ENCODE results near the gene C1S.

DNA sequence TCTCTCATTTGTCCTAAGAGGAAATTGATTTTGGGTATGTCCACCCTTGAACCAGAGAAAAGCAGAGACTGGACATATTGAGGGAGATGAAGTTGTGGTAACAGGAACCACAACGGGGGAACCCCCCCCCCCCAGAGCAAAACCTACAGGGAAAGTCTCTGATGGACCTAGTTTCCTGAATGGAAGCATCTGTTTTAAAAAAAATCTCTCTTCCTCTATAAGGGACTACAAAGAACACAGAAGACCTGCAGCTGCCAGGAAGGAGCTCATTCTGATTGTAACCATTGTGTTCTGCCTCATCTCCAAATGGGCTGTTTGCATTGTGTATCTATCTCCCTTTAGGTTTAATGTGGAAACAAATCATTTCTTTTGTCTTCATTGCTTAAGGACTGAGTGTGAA lies 13.4 kb downstream of the C1S start:
- no peak for TF ChIP-seq POLR2A (IDR thresholded peaks at IDR 0.05; ENCODE audit: low read depth, low read length)
- TF ChIP-seq, protein P1, sequence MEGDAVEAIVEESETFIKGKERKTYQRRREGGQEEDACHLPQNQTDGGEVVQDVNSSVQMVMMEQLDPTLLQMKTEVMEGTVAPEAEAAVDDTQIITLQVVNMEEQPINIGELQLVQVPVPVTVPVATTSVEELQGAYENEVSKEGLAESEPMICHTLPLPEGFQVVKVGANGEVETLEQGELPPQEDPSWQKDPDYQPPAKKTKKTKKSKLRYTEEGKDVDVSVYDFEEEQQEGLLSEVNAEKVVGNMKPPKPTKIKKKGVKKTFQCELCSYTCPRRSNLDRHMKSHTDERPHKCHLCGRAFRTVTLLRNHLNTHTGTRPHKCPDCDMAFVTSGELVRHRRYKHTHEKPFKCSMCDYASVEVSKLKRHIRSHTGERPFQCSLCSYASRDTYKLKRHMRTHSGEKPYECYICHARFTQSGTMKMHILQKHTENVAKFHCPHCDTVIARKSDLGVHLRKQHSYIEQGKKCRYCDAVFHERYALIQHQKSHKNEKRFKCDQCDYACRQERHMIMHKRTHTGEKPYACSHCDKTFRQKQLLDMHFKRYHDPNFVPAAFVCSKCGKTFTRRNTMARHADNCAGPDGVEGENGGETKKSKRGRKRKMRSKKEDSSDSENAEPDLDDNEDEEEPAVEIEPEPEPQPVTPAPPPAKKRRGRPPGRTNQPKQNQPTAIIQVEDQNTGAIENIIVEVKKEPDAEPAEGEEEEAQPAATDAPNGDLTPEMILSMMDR (conservative IDR thresholded peaks at IDR 0.05; ENCODE audit: low read depth, low read length), result no peak
- no peak for TF ChIP-seq RCOR1 (IDR thresholded peaks at IDR 0.05; ENCODE audit: insufficient replicate concordance, low read length)
- no peak for TF ChIP-seq MAZ (IDR thresholded peaks at IDR 0.05; ENCODE audit: borderline replicate concordance, low read depth, low read length)
- TF ChIP-seq, protein P2, sequence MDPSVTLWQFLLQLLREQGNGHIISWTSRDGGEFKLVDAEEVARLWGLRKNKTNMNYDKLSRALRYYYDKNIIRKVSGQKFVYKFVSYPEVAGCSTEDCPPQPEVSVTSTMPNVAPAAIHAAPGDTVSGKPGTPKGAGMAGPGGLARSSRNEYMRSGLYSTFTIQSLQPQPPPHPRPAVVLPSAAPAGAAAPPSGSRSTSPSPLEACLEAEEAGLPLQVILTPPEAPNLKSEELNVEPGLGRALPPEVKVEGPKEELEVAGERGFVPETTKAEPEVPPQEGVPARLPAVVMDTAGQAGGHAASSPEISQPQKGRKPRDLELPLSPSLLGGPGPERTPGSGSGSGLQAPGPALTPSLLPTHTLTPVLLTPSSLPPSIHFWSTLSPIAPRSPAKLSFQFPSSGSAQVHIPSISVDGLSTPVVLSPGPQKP (IDR thresholded peaks at IDR 0.05; ENCODE audit: borderline replicate concordance, low read depth, low read length), result no peak
- TF ChIP-seq RAD21 (IDR thresholded peaks at IDR 0.05; ENCODE audit: low read length), result no peak
- no peak for TF ChIP-seq MXI1 (IDR thresholded peaks at IDR 0.05; ENCODE audit: borderline replicate concordance, low read depth, low read length)

Data from IMR-90 (cell line).